ENCODE measurements around the gene PSMB8. TPM values are rescaled to one million over a fixed set of nuclear protein-coding genes. Genes with fewer than 3 reads are reported as not detected.

Gene PSMB8
- total and polyA plus RNA-seq, 2 of the 8 experiments (the other 6 are each of a cell fraction or from before 2014, with no cell fraction given) = 18.4 to 43.0 TPM

DNA sequence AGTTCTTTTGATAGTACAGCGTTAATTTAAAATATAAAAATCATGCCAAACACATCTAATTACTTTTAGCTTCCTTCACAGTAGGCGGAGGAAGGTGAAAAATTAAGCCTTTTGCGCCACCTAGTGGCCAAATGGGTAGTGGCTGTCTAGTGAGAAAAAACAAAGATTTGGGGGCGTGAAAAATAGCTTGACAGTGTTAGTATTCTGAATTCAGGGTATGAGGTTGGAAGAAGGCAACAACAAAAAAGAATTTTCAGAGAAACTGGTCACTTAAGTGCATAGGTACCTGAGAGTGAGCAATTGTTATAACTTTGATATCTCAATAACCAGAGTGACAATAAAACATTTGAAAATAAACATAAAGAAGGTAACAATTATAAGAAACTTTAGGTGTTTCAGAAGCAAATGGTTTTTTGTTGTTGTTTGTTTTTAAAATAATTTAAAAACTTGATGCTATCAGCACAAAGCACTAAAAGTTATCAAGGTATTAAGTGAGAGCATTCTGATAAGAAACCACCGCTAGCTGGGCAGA is 24.5 kb upstream of the PSMB8 start (continued):
- TF ChIP-seq SP4 (IDR thresholded peaks at IDR 0.05; ENCODE audit: low read length) = 0 out of 2 replicates have a peak, but pooled peaks have one; percentile 49
